H4 (cell line): Measurements from ENCODE around the gene EXTL1. TPM values are rescaled to one million over a fixed set of nuclear protein-coding genes. Genes with fewer than 3 reads are reported as not detected.

Experiments
- DNase-seq: peaks from one replicate; pipeline ENCODE4 v3.0.0-alpha.2; 2015; ENCODE audit warnings: low spot score
- total RNA-seq: library from RNA; depleted of rRNA; stranded (reverse); fragments of >200 nt; shearing (Covaris generic); gene quantifications from 2 replicates; pipeline ENCODE4 v1.2.3, GENCODE V29; 2014; rRNA removed

EXTL1 gene
- total RNA-seq, 1 experiment from 2014 or later, result not detected

DNA sequence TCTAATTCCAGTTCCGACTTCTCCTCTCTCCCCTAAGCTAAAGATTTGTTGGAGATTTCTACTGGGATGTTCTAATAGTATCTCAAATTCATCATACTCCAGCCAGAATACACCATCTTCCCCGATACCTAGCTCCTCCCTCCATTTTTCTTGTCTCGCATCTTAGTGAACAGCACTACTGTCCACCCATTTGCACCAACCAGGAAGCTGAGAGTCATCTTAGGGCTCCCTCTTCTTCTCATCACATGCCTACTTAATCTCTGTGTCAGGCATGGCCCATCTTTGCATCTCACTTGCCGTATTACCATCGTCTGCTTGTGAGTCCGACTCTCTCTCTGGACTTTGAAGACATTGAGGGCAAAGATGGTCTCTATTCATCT lies 49.4 kb downstream of the EXTL1 start:
- no peak for DNase-seq

DNA sequence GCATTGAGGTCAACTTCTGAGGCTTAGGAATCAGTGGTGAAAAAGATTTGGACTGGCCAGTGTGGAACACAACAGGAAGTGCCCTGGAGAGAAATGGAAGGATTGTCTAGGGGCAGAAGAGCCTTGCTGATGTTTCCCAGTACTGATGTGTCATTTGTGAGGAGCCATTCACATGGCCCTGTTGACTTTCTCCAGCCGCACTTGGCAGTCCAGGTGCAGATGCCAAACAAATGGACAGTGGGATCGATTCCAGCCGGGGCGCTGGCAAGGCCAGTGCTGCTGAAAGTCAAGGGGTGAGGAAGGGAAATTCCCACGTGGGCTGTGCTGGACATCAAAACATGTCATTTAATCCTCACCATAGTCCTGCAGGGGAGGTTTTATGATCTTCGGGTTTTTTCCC lies 50.7 kb downstream of the EXTL1 start:
- DNase-seq, result no peak

DNA sequence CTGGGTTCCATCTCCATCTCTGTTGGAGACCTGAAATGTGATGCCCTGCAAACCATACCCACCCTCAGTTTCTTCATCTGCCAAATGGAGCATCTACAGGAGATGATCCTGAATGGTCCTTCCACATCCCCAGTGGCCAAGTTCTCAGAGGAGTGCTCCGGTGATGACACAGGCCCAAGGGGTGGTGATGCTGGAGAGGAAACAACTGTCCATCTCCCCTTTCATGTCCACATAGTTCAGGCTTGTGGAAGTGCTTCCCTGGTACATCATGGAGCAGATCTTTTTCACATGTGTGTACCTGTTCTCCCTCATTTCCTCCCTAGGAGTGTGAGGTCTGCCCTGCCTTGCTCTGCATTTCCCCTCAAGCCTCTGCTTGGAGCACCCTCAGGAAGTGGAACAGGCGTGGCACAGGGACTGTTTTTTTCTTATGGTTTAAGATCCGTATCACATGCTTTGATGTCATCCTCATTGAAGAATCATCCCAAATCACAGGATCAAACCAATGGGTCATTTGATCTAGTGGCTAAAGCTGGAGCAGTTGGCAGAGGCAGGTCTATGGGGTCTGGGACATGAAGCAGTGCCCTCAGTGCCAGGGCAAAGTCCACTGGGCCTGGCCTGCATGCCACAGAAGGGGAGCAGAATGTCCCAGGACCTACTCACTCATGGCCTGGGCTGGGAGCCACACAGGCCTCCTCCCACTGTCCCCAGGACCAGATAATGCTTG lies 54.0 kb downstream of the EXTL1 start:
- no peak for DNase-seq

GRCh38 chr1:26077524-26077923 lies 55.9 kb downstream of the EXTL1 start:
- no peak for DNase-seq

GRCh38 chr1:26078286-26079177 lies 57.0 kb downstream of the EXTL1 start:
- DNase-seq, result no peak

DNA sequence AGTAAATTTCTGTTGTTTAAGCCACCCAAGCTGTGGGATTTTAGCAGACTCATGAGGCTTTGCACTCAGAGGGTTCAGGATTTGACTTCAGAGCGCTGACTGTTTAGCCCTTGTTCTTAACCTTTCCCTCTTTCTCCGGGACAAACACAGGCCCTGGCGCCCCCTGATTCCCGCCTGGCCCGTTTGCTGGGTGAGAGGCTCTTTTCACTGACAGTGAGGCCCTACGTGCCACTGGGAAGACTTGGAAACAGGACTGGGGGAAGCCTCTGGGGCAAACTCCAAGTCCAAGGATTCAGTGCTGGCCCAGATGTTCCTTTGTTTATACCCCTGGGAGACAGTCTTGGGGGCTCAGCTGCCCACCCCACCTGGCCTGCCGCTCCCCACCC lies 57.6 kb downstream of the EXTL1 start:
- no peak for DNase-seq

DNA sequence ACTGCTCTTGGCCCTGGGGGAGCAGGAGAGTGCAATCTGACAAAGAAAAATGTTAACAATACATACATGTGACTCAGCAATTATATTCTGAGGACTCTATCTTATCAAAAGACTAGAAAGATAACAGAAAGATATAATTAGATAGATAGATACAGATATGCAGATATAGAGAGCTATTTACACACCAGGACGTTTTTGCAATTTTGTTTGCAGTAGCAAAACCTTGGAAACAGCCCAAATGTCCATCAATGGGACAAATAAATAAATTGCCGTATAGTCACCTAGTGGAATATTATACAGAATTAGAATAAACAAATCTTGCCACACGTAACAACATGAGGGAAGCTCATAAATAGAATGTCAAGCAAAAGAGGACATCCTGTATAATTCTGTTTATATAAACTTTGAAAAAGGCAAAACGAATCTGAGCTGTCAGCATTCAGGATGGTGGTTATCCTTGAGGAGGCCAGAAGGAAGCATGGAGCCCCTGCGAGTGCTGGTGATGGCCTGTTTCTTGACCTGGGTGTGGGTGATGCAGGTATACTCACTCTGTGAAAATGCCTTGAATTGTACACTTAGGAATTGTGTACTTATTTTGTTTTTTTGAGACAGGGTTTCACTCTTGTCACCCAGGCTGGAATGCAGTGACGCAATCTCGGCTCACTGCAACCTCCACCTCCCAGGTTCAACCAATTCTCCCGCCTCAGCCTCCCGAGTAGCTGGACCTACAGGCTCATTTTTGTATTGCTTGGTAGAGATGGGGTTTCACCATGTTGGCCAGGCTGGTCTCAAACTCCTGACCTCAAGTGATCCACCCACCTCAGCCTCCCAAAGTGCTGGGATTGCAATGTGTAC lies 58.6 kb downstream of the EXTL1 start:
- DNase-seq, result no peak

- peak; percentile 54 for DNase-seq
Observed at GRCh38 chr1:26081267-26082019, 59.9 kb downstream of the EXTL1 start.

- DNase-seq, result no peak
Observed at GRCh38 chr1:26082020-26082350, 60.4 kb downstream of the EXTL1 start.

DNA sequence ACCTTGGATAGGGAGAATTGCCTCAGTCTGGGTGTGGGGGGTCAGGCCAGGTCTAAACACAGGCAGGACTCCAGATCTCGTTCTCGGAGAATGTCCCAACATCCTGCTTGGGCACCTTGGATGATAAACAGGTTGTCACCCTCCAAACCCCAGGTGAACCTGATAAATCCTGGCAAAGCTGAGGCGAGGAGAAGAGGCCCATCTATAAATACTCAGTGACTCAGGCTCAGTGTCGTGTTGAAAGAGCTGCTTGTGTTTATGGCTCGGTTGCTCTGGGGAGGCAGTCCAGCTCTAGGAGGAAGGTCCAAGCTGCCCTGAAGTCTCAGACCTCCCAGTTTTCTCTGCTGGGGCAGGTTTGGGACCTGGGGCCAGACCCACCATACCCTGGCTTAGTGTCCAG lies 61.6 kb downstream of the EXTL1 start:
- no peak for DNase-seq

DNA sequence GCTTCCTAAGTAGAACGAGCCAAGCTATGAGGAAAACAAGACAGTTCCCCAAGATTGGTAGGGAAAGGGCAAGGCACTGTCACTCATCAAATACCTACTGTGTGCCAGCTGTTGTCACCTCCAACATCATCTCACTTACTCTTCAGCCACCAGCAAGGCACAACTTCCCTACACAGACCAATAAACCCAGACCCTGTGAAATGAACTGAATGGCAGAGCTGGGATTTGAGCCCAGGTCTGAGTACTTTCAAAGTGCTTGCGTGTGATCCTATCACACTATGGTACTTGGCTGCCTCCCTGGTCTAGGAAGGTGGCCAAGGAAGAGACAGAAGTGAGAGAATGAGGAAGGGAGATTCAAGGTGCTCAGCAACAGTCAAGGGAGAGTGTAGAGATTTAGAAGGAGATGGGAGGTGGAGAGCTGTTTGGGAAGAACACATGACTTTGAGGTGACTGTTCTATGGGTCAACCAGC lies 62.6 kb downstream of the EXTL1 start:
- no peak for DNase-seq

DNA sequence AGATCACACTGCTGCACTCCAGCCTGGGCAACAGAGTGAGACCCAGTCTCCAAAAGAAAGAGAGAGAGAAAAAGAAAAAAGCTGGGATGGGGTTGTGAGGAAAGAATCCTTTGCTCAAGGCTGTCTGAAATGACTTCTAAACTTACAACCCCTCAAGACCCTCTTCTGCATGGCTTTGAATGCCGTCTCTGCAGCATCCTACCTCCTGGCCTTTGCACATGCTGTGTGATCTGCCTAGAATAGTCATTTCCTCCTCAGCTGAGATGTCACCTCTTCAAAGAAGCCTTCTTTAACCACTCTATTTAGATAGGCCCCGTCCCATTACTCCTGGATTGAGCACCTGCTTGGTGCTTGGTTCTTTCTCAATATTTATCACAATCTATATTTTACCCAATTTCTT lies 63.3 kb downstream of the EXTL1 start:
- DNase-seq, result no peak

Other genes starting within 250 kb of the EXTL1 start
- gene SELENON, start 221.6 kb upstream of the EXTL1 start, total RNA-seq, result 27.7 and 32.1 TPM in 2 replicates
- gene MTFR1L, start 201.8 kb upstream of the EXTL1 start, total RNA-seq, result 24.4 and 31.7 TPM in 2 replicates
- gene AUNIP, start 162.3 kb upstream of the EXTL1 start, total RNA-seq, result 8.7 and 12.4 TPM in 2 replicates
- 2.8 and 3.2 TPM in 2 replicates for gene PAQR7, start 146.1 kb upstream of the EXTL1 start, total RNA-seq
- 204 and 329 TPM in 2 replicates for gene STMN1, start 115.4 kb upstream of the EXTL1 start, total RNA-seq
- gene PAFAH2, start 23.7 kb upstream of the EXTL1 start, total RNA-seq, result 5.6 and 8.3 TPM in 2 replicates
- not detected in 2 replicates for gene SLC30A2, start 24.3 kb downstream of the EXTL1 start, total RNA-seq
- gene TRIM63, start 45.9 kb downstream of the EXTL1 start, total RNA-seq, result not detected in 2 replicates
- gene PDIK1L, start 90.0 kb downstream of the EXTL1 start, total RNA-seq, result 5.7 and 7.3 TPM in 2 replicates
- 0.04 and 0.12 TPM in 2 replicates for gene FAM110D, start 137.3 kb downstream of the EXTL1 start, total RNA-seq
- not detected in 2 replicates for gene C1orf232, start 147.2 kb downstream of the EXTL1 start, total RNA-seq
- gene ZNF593, start 148.1 kb downstream of the EXTL1 start, total RNA-seq, result 27.4 and 41.0 TPM in 2 replicates
- not detected in 2 replicates for gene ZNF593OS, start 150.1 kb downstream of the EXTL1 start, total RNA-seq
- gene CNKSR1, start 155.7 kb downstream of the EXTL1 start, total RNA-seq, result not detected in 2 replicates
- not detected in 2 replicates for gene CATSPER4, start 168.8 kb downstream of the EXTL1 start, total RNA-seq
- gene CEP85, start 212.4 kb downstream of the EXTL1 start, total RNA-seq, result 18.1 and 21.3 TPM in 2 replicates